Ishikawa (cell line): ENCODE results near the gene SYCE3.

Source experiments
- CEBPB ChIP-seq: IDR thresholded peaks from 2 replicates; pipeline ENCODE4 v1.6.1; 2012
- CREB1 ChIP-seq: IDR thresholded peaks from 2 replicates; pipeline ENCODE4 v1.6.1; 2012; ENCODE audit warnings: low read depth
- EGR1 ChIP-seq: IDR thresholded peaks from 2 replicates; pipeline ENCODE4 v1.6.1; 2012
- EP300 ChIP-seq: IDR thresholded peaks from 2 replicates; pipeline ENCODE4 v1.6.1; 2012; ENCODE audit warnings: borderline replicate concordance
- FOXM1 ChIP-seq: IDR thresholded peaks from 2 replicates; pipeline ENCODE4 v1.6.1; 2012; ENCODE audit warnings: low read depth, borderline replicate concordance
- NFIC ChIP-seq: IDR thresholded peaks from 2 replicates; pipeline ENCODE4 v1.6.1; 2012
- RAD21 ChIP-seq: IDR thresholded peaks from 2 replicates; pipeline ENCODE4 v1.6.1; 2012; ENCODE audit warnings: low read depth
- TAF1 ChIP-seq: IDR thresholded peaks from 2 replicates; pipeline ENCODE4 v1.6.1; 2012; ENCODE audit warnings: low read depth, mild to moderate bottlenecking
- TCF12 ChIP-seq: IDR thresholded peaks from 2 replicates; pipeline ENCODE4 v1.6.1; 2012; ENCODE audit warnings: low read depth
- TEAD4 ChIP-seq: IDR thresholded peaks from 2 replicates; pipeline ENCODE4 v1.6.1; 2012
- YY1 ChIP-seq: IDR thresholded peaks from 2 replicates; pipeline ENCODE4 v1.6.1; 2012; ENCODE audit warnings: low read depth
- ZBTB7A ChIP-seq: IDR thresholded peaks from 2 replicates; pipeline ENCODE4 v1.6.1; 2012; ENCODE audit warnings: low read depth
- TF ChIP-seq, protein P1 (sequence below): IDR thresholded peaks from 2 replicates; pipeline ENCODE4 v1.6.1; 2012
- TF ChIP-seq, protein P2 (sequence below): IDR thresholded peaks from 2 replicates; pipeline ENCODE4 v1.6.1; 2012; ENCODE audit warnings: low read depth, mild to moderate bottlenecking
- TF ChIP-seq, protein P3 (sequence below): IDR thresholded peaks from 2 replicates; pipeline ENCODE4 v1.6.1; 2012

SYCE3 gene, protein sequence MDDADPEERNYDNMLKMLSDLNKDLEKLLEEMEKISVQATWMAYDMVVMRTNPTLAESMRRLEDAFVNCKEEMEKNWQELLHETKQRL

DNA sequence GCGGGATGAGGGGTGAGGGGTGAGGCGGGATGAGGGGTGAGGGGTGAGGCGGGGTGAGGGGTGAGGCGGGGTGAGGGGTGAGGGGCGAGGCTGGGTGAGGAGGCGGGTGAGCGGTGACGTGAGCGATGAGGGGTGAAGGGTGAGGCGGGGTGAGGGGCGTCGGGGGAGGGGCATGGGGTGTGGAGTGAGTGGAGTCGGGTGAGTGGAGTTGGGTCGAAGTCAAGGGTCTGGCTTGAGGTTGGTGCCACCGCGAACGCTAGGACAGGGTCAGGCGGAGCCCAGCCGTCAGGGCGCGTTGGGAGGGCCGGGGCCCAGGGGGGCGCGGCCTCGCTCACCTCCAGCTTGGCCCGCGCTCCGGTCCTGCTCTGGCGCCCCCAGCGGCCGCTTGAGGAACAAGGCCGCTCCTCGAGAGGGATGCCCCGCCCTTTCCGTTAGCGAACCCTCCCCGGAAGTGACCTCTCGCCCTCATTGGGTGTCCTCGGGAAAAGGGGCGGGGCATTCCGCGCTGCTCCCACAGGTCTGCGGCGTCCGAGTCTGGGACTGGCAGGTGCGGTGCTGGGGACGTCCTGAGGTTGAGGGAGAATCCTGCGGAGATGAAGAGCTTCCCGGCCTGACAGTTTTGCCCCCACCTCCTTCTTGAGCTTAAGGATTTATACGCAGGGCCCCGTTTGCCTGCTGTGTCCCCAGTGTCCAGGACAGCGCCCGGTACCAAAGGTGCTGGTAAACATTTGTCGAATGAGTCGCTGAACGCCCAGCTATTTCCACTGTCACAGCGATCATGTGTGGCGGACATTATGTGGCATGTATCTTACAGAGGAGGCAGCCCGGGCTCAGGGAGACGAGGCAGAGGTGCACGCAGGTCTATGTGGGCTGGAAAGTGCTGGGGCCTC, at the start of gene SYCE3:
Gene SYCE3, minus strand, starts transcription at position 397 of the 890 bp plus-strand sequence. CDS start 6,514 bp downstream, outside the sequence.
- TF ChIP-seq EGR1 (no peak), RAD21 (peak; percentile 54; the same call in 1 of the 2 replicates), TEAD4 (peak; percentile 16; the same call in 1 of the 2 replicates), FOXM1 (no peak), YY1 (0 out of 2 replicates have a peak, but pooled peaks have one; percentile 27), NFIC (0 out of 2 replicates have a peak, but pooled peaks have one; percentile 12), TAF1 (peak; percentile 63; the same call in 1 of the 2 replicates), ZBTB7A (peak; percentile 57; the same call in 1 of the 2 replicates)
- TF ChIP-seq, protein P1, sequence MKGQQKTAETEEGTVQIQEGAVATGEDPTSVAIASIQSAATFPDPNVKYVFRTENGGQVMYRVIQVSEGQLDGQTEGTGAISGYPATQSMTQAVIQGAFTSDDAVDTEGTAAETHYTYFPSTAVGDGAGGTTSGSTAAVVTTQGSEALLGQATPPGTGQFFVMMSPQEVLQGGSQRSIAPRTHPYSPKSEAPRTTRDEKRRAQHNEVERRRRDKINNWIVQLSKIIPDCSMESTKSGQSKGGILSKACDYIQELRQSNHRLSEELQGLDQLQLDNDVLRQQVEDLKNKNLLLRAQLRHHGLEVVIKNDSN: no peak

DNA sequence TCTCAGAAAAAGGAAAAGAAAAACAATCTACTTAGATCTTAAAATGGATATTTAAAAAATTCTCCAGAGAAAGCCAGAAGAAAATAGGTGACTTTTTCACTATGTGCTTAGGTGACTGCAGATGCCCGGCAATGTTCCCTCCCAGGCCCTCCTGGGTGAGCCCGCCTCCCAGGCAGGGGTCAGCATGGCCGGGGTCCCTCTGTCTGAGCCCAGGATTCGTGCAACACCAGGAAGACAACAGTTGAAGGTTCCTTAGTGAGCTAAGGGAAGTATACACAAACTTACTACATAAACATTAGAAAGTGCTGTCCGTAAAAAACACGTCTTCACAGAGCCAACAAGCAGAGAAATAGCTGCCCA, 49.4 kb upstream of the SYCE3 start:
- no peak for TF ChIP-seq ZBTB7A

DNA sequence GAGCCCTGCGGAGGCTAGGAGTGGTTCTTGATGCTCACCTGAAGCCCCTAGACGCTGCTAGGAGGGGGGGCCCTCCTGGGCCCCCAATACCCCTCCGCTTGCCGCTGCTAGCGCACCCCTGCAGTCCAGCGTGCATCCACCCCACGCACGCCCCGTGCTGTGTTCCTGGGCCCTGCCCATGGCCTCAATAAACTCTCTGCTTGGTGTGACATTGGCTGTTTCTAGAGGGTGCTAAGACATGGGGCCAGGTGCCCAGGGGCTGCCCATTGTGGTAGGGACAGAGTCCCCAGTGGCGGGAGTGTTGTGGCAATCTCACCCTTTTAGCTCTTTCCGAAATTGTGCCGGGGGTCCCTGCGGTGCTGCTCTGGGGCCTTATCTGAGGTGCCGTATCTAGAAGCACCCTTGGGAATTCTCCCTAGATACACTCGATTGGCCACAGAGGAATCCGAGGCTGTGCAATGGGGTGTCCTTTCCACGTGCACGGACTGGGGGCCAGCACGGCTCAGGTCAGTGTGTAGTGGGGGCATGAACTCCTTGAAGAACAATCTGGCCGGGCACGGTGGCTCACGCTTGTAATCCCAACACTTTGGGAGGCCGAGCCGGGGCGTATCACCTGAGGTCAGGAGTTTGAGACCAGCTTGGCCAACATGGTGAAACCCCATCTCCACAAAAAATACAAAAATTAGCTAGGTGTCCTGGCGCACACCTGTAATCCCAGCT, 48.8 kb upstream of the SYCE3 start:
- TF ChIP-seq CEBPB (no peak), TEAD4 (no peak), TAF1 (no peak), RAD21 (no peak), TCF12 (no peak), CREB1 (no peak), YY1 (no peak), ZBTB7A (no peak), NFIC (no peak), EP300 (no peak), FOXM1 (no peak), EGR1 (no peak)
- TF ChIP-seq, protein P2, sequence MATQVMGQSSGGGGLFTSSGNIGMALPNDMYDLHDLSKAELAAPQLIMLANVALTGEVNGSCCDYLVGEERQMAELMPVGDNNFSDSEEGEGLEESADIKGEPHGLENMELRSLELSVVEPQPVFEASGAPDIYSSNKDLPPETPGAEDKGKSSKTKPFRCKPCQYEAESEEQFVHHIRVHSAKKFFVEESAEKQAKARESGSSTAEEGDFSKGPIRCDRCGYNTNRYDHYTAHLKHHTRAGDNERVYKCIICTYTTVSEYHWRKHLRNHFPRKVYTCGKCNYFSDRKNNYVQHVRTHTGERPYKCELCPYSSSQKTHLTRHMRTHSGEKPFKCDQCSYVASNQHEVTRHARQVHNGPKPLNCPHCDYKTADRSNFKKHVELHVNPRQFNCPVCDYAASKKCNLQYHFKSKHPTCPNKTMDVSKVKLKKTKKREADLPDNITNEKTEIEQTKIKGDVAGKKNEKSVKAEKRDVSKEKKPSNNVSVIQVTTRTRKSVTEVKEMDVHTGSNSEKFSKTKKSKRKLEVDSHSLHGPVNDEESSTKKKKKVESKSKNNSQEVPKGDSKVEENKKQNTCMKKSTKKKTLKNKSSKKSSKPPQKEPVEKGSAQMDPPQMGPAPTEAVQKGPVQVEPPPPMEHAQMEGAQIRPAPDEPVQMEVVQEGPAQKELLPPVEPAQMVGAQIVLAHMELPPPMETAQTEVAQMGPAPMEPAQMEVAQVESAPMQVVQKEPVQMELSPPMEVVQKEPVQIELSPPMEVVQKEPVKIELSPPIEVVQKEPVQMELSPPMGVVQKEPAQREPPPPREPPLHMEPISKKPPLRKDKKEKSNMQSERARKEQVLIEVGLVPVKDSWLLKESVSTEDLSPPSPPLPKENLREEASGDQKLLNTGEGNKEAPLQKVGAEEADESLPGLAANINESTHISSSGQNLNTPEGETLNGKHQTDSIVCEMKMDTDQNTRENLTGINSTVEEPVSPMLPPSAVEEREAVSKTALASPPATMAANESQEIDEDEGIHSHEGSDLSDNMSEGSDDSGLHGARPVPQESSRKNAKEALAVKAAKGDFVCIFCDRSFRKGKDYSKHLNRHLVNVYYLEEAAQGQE: no peak
- TF ChIP-seq, protein P3, sequence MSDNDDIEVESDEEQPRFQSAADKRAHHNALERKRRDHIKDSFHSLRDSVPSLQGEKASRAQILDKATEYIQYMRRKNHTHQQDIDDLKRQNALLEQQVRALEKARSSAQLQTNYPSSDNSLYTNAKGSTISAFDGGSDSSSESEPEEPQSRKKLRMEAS: no peak
- TF ChIP-seq, protein P1: no peak

DNA sequence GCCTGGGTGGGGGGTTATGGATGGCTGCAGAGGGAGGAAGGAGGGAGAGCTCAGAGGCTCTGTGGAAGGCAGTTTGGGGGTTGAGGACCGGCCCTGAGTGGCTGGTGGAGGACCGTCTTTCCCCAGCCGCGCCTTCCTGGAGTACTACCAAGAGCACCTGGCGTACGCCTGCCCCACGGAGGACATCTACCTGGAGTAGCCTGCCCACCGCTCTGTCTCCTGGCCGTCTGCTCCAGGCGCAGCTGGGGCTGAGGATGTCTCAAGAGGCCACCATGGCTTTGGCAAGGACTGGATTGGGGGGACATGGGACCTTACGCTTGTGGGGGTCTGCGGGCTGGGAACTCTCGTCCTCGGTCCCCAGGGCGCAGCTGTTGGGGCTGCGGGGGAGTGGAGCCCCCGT, 47.9 kb upstream of the SYCE3 start:
- TF ChIP-seq ZBTB7A: no peak
- TF ChIP-seq CREB1: no peak
- no peak for TF ChIP-seq EP300
- TF ChIP-seq TAF1: no peak
- no peak for TF ChIP-seq CEBPB
- no peak for TF ChIP-seq FOXM1
- TF ChIP-seq RAD21: no peak
- TF ChIP-seq, protein P3: no peak
- TF ChIP-seq, protein P2: no peak
- no peak for TF ChIP-seq YY1
- no peak for TF ChIP-seq TCF12
- no peak for TF ChIP-seq NFIC
- no peak for TF ChIP-seq EGR1
- no peak for TF ChIP-seq TEAD4
- TF ChIP-seq, protein P1: no peak

DNA sequence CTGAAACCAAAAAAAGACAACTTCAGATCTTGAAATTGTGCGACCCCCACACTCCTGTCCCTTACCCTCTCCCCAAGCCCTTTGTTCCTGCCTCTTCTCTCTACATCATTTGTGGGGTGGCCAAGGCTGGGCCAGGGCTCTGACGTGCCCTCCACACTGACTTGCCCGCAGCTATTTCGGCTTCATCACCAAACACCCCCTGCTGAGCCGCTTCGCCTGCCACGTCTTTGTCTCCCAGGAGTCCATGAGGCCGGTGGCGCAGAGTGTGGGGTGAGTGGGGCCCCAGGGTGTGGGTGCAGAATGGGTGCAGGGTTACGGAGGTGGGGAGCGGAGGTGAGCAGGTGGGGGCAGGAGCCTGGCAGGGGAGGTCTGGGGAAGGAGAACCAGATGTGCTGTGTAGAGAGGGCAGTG, 47.3 kb upstream of the SYCE3 start:
- TF ChIP-seq EGR1 (no peak), TCF12 (no peak), ZBTB7A (no peak), FOXM1 (no peak), CEBPB (no peak), RAD21 (no peak), NFIC (no peak), TAF1 (no peak)
- TF ChIP-seq, protein P1: no peak
